B cell (primary cell): ENCODE results near the gene SELENOF. TPM values are rescaled to one million over a fixed set of nuclear protein-coding genes. Genes with fewer than 3 reads are reported as not detected.

ENCODE experiments used
- ATAC-seq: fragments of 200-7000 bp; cut with Tn5 transposase; one replicate; pipeline ENCODE4 v1.10.0; 2021; ENCODE audit warnings: low read depth, mild to moderate bottlenecking, moderate number of reproducible peaks, moderate library complexity
- CTCF ChIA-PET: fragments of 350-600 bp; sonication (Branson Sonifier 250); formaldehyde crosslinking; loops from one replicate; lab custom pipeline; 2021; ENCODE audit warnings: antibody characterized with exemption, inconsistent platforms; lab: Charles Lee
- POLR2A ChIA-PET: fragments of 350-600 bp; sonication (Branson Sonifier 250); formaldehyde crosslinking; loops from one replicate; lab custom pipeline; 2021; ENCODE audit warnings: antibody characterized with exemption; lab: Charles Lee
- DNase-seq: peaks from one replicate; pipeline ENCODE4 v3.0.0; 2013
- H2AFZ ChIP-seq: 2 replicates; pipeline ENCODE4 v1.6.1; 2012; ENCODE audit warnings: mild to moderate bottlenecking, low read depth, low read length; ENCODE audit not compliant: insufficient read depth, poor library complexity, severe bottlenecking
- H3K27ac ChIP-seq, 2 donors: 1 replicate in 1 of 2; 2 replicates in 1 of 2; pipeline ENCODE4 v1.5.1; 2012 to 2013; ENCODE audit warnings: low read length in 2 of 2, mild to moderate bottlenecking in 2 of 2, moderate library complexity in 1 of 2
- H3K27me3 ChIP-seq, 4 experiments: fragments of 200-600 bp in 1 of 4; sonication (generic) in 1 of 4; replicated peaks in 1 of 4; 1 replicate in 2 of 4; 2 replicates in 2 of 4; pipeline versions ENCODE4 v1.6.1 to v1.7.0; 2013 to 2016; ENCODE audit warnings: low read length in 3 of 4, mild to moderate bottlenecking in 2 of 4, mixed read lengths in 1 of 4, moderate library complexity in 1 of 4; ENCODE audit not compliant: insufficient read depth in 4 of 4, control insufficient read depth in 3 of 4; ENCODE audit errors: control extremely low read depth in 1 of 4
- H3K36me3 ChIP-seq, 2 experiments: replicated peaks in 1 of 2; 1 replicate in 1 of 2; 2 replicates in 1 of 2; pipeline versions ENCODE4 v1.6.1 to v1.7.1; 2013; ENCODE audit warnings: low read length in 1 of 2; ENCODE audit not compliant: insufficient read depth in 2 of 2, control insufficient read depth in 1 of 2; ENCODE audit errors: control extremely low read depth in 1 of 2, extremely low read depth in 1 of 2
- H3K4me1 ChIP-seq, 2 donors: fragments of 200-600 bp in 1 of 2; sonication (generic) in 1 of 2; 1 replicate in 1 of 2; 2 replicates in 1 of 2; pipeline versions ENCODE4 v1.5.1 to v1.6.1; 2013 to 2017; ENCODE audit warnings: low read length in 2 of 2; ENCODE audit not compliant: control insufficient read depth in 2 of 2, insufficient read depth in 2 of 2
- H3K4me2 ChIP-seq: replicated peaks from 2 replicates; pipeline ENCODE3; 2012; ENCODE audit warnings: mild to moderate bottlenecking, low read depth, low read length; ENCODE audit not compliant: poor library complexity, severe bottlenecking
- H3K4me3 ChIP-seq, 5 experiments: fragments of 200-600 bp in 1 of 5; sonication (generic) in 1 of 5; 1 replicate in 3 of 5; 2 replicates in 2 of 5; pipeline versions ENCODE4 v1.5.1 to v1.7.0; 2011 to 2016; ENCODE audit warnings: low read length in 4 of 5, mild to moderate bottlenecking in 4 of 5, low read depth in 2 of 5, control low read depth in 1 of 5, moderate library complexity in 1 of 5; ENCODE audit not compliant: insufficient read depth in 1 of 5; ENCODE audit errors: control extremely low read depth in 1 of 5, extremely low read depth in 1 of 5
- H3K79me2 ChIP-seq: fragments of 200-600 bp; sonication (generic); one replicate; pipeline ENCODE4 v1.6.0; 2016; ENCODE audit warnings: low read length; ENCODE audit not compliant: control insufficient read depth, insufficient read depth
- H3K9ac ChIP-seq: fragments of 200-600 bp; sonication (generic); 2 replicates; pipeline ENCODE4 v1.6.1; 2017; ENCODE audit warnings: mild to moderate bottlenecking, low read length, moderate library complexity
- H3K9me3 ChIP-seq, 3 donors: one replicate each; pipeline versions ENCODE4 v1.6.1 to v1.7.1; 2013; ENCODE audit warnings: low read length in 2 of 3; ENCODE audit not compliant: control insufficient read depth in 2 of 3, insufficient read depth in 1 of 3; ENCODE audit errors: control extremely low read depth in 1 of 3
- H4K20me1 ChIP-seq: 2 replicates; pipeline ENCODE4 v1.6.0; 2012; ENCODE audit warnings: mild to moderate bottlenecking, low read length; ENCODE audit not compliant: insufficient read depth, control insufficient read depth, poor library complexity, severe bottlenecking
- H3K27ac Mint-ChIP-seq: one replicate; pipeline ENCODE4 v1.8.0; 2021; ENCODE audit warnings: mixed read lengths
- H3K27me3 Mint-ChIP-seq: one replicate; pipeline ENCODE4 v1.8.0; 2021; ENCODE audit warnings: mixed read lengths
- H3K4me1 Mint-ChIP-seq: one replicate; pipeline ENCODE4 v1.8.0; 2021; ENCODE audit warnings: mixed read lengths
- H3K4me3 Mint-ChIP-seq: one replicate; pipeline ENCODE4 v1.8.0; 2021; ENCODE audit warnings: mixed read lengths
- H3K9me3 Mint-ChIP-seq: one replicate; pipeline ENCODE4 v1.8.0; 2022; ENCODE audit warnings: mixed read lengths; ENCODE audit not compliant: insufficient read depth
- CTCF ChIP-seq: fragments of 200-600 bp; IDR thresholded peaks from one replicate; pipeline ENCODE4 v1.8.0; 2022; ENCODE audit warnings: antibody characterized with exemption, mild to moderate bottlenecking
- EZH2 ChIP-seq: IDR thresholded peaks from 2 replicates; pipeline ENCODE4 v1.6.1; 2012; ENCODE audit warnings: borderline replicate concordance, low read depth, mild to moderate bottlenecking, moderate library complexity, low read length; ENCODE audit not compliant: insufficient read depth, poor library complexity, severe bottlenecking
- WGBS: methylation state at CpG from one replicate; pipeline ENCODE4 v1.1.5; 2013; ENCODE audit warnings: missing lambda C conversion rate; ENCODE audit not compliant: insufficient coverage; 5-methylcytosine and 5-hydroxymethylcytosine counted together
- intact Hi-C: fragments of 100-400 bp; cut with micrococcal nuclease; formaldehyde crosslinking; loops from one replicate; pipeline ENCODE4 v1.10.0; 2022
- polyA minus RNA-seq: library from RNA; depleted of rRNA, polyadenylated mRNA; stranded (reverse); fragments of >200 nt; gene quantifications from 2 replicates; pipeline ENCODE4 v1.2.3, GENCODE V29; 2012
- polyA plus RNA-seq: library from polyadenylated mRNA; depleted of rRNA; stranded (reverse); fragments of >200 nt; gene quantifications from 2 replicates; pipeline ENCODE4 v1.2.3, GENCODE V29; 2012
- total RNA-seq, 2 donors: library from RNA; stranded (reverse); fragments of 120-200 nt in 1 of 2; gene quantifications; 1 replicate in 1 of 2; 2 replicates in 1 of 2; pipeline versions ENCODE4 v1.2.3 to v1.2.4, GENCODE V29; 2013 to 2022

SELENOF gene
- total RNA-seq (178 and 185 TPM in 2 replicates), polyA plus RNA-seq (112 and 113 TPM in 2 replicates), polyA minus RNA-seq (52.4 and 86.3 TPM in 2 replicates)
- total RNA-seq (2013), result 305 TPM

- H3K27ac ChIP-seq, result peak within 1 kb of the TSS; percentile 94 to 97
- H3K4me1 ChIP-seq, result peaks cover 31 to 35% of the 10 kb centered on the region in 2 donors
- TF ChIP-seq CTCF (no peak), EZH2 (no peak)
- Mint-ChIP-seq H3K9me3 (no peaks in the 10 kb centered on the region), H3K4me1 (peaks cover 48% of the 10 kb centered on the region), H3K27me3 (no peaks in the 10 kb centered on the region), H3K27ac (no peak within 1 kb of the TSS), H3K4me3 (no peak within 1 kb of the TSS)
- CTCF ChIA-PET, result interaction anchor here (1.0 to 4.1 kb wide), 8 partner anchors 13 to 416 kb away, joined by 3 to 38 read pairs (median 4); no protein-coding TSS in a partner anchor
- under 1% methylated on average over 20 of the region's 44 CpGs for WGBS
- H3K9ac ChIP-seq, result peak within 1 kb of the TSS; percentile 93
- peaks cover 8 to 16% of the 10 kb centered on the region in 2 experiments for H3K36me3 ChIP-seq
- POLR2A ChIA-PET, result interaction anchor here (0.5 to 3.5 kb wide), 7 partner anchors 32 to 420 kb away, joined by 3 to 20 read pairs (median 5); partner anchors contain the start of gene SH3GLB1
- H3K4me3 ChIP-seq, result peak within 1 kb of the TSS; percentile 91 to 100 (median 94)
- peak within 1 kb of the TSS; percentile 92 for H2AFZ ChIP-seq
- peaks cover 55% of the 10 kb centered on the region for H4K20me1 ChIP-seq
- H3K9me3 ChIP-seq, result no peaks in the 10 kb centered on the region
- intact Hi-C loops, result loop anchor here (1.0 to 5.0 kb wide), 7 partner anchors 47 to 1977 kb away; partner anchors contain the start of genes BCL10, GTF2B, ODF2L and SH3GLB1
- no peaks in the 10 kb centered on the region for H3K27me3 ChIP-seq
- H3K4me2 ChIP-seq, result peak within 1 kb of the TSS; percentile 87
- DNase-seq (peak; percentile 100), ATAC-seq (peak; percentile 87)
- H3K79me2 ChIP-seq, result peaks cover 88% of the 10 kb centered on the region
Observed at GRCh38 chr1:86913896-86914600, at the start of gene SELENOF. Gene SELENOF (minus strand): TSS chr1:86914126. CDS start chr1:86914111, 15 bp downstream.

GRCh38 chr1:86960548-86960947 is 46.6 kb upstream of the SELENOF start:
- Histone ChIP-seq H3K4me3 (no peak overlapping the region), H3K9ac (no peak overlapping the region), H3K4me1 (peaks cover 0 to 6% of the 10 kb centered on the region in 2 donors), H3K9me3 (peaks cover 0 to 5% (median 0%) of the 10 kb centered on the region in 3 donors), H3K27me3 (no peaks in the 10 kb centered on the region), H3K36me3 (no peaks in the 10 kb centered on the region), H3K27ac (no peak overlapping the region), H3K79me2 (peaks cover 9% of the 10 kb centered on the region), H4K20me1 (no peaks in the 10 kb centered on the region), H3K4me2 (no peak overlapping the region), H2AFZ (no peak overlapping the region)
- H3K27me3 Mint-ChIP-seq, result no peaks in the 10 kb centered on the region
- DNase-seq (no peak), ATAC-seq (no peak)
- H3K4me1 Mint-ChIP-seq, result peaks cover 16% of the 10 kb centered on the region
- no peaks in the 10 kb centered on the region for H3K9me3 Mint-ChIP-seq
- ChIA-PET CTCF (interaction anchor here (1.1 kb wide), 1 partner anchor 47 kb away, joined by 3 read pairs; the partner anchor contains the start of gene SELENOF), POLR2A (no interaction called here)
- no peak for TF ChIP-seq CTCF
- no peak for TF ChIP-seq EZH2
- H3K4me3 Mint-ChIP-seq, result no peak overlapping the region
- no peak overlapping the region for H3K27ac Mint-ChIP-seq
- intact Hi-C loops, result loop anchor here (10.0 kb wide), 1 partner anchor 226 kb away; no protein-coding TSS in a partner anchor
